Endothelial cell of umbilical vein (primary cell): ENCODE measurements around the gene OLIG1. TPM values are rescaled to one million over a fixed set of nuclear protein-coding genes. Genes with fewer than 3 reads are reported as not detected.

Source experiments
- BruUV-seq: library from RNA; stranded (reverse); fragments of 400-500 nt; replicated peaks from 2 replicates; lab custom pipeline; 2021; lab: Mats Ljungman, UMichigan
- CTCF ChIA-PET: fragments of 300-600, 350-600 bp; sonication (Branson Sonifier 250); formaldehyde crosslinking; loops from one replicate; lab custom pipeline; 2021; ENCODE audit warnings: antibody characterized with exemption, inconsistent platforms; lab: Charles Lee
- POLR2A ChIA-PET: fragments of 300-600, 350-600 bp; sonication (Branson Sonifier 250); formaldehyde crosslinking; loops from one replicate; lab custom pipeline; 2021; ENCODE audit warnings: antibody characterized with exemption, inconsistent platforms; lab: Charles Lee
- DNase-seq: peaks from one replicate; pipeline ENCODE4 v3.0.0-alpha.2; 2011; ENCODE audit warnings: low read depth, low spot score
- FAIRE-seq: peaks from 2 replicates; lab custom pipeline; 2011; peaks lifted over from hg19 to GRCh38; lab: Jason Lieb, UNC
- H2AFZ ChIP-seq: 2 replicates; pipeline ENCODE4 v1.6.0; 2012; ENCODE audit warnings: low read depth, low read length, control low read depth, inconsistent platforms
- H3K27ac ChIP-seq: 2 replicates; pipeline ENCODE4 v1.5.1; 2011; ENCODE audit warnings: low read depth, mild to moderate bottlenecking, control low read depth, low read length, moderate library complexity; ENCODE audit not compliant: insufficient read depth
- H3K27me3 ChIP-seq, 2 experiments: 2 replicates each; pipeline versions ENCODE4 v1.6.0 to v1.6.1; 2011; ENCODE audit warnings: low read length in 2 of 2, mixed read lengths in 1 of 2; ENCODE audit not compliant: control insufficient read depth in 2 of 2, insufficient read depth in 2 of 2
- H3K36me3 ChIP-seq, 2 experiments: 2 replicates in 1 of 2; 3 replicates in 1 of 2; pipeline ENCODE4 v1.5.1; 2011; ENCODE audit warnings: low read length in 2 of 2, mild to moderate bottlenecking in 1 of 2, moderate library complexity in 1 of 2; ENCODE audit not compliant: control insufficient read depth in 2 of 2, insufficient read depth in 2 of 2; ENCODE audit errors: extremely low read depth in 1 of 2
- H3K4me1 ChIP-seq: 3 replicates; pipeline ENCODE4 v1.5.1; 2011; ENCODE audit warnings: mild to moderate bottlenecking, low read length; ENCODE audit not compliant: control insufficient read depth, insufficient read depth; ENCODE audit errors: extremely low read depth
- H3K4me2 ChIP-seq: 2 replicates; pipeline ENCODE4 v1.6.1; 2011; ENCODE audit warnings: low read length, control low read depth, mixed read lengths; ENCODE audit not compliant: insufficient read depth
- H3K4me3 ChIP-seq, 3 experiments: fragments of 200-600 bp in 1 of 3; sonication (generic), shearing (Covaris generic) in 1 of 3; replicated peaks in 1 of 3; 2 replicates each; pipeline ENCODE4 v1.5.1; 2011 to 2016; ENCODE audit warnings: control low read depth in 3 of 3, low read length in 3 of 3, mild to moderate bottlenecking in 2 of 3, inconsistent platforms in 1 of 3, low read depth in 1 of 3, moderate library complexity in 1 of 3; ENCODE audit not compliant: insufficient read depth in 1 of 3
- H3K79me2 ChIP-seq: 2 replicates; pipeline ENCODE4 v1.6.0; 2012; ENCODE audit warnings: low read length, inconsistent platforms; ENCODE audit not compliant: control insufficient read depth, insufficient read depth
- H3K9ac ChIP-seq: replicated peaks from 2 replicates; pipeline ENCODE3; 2011; ENCODE audit warnings: low read length, control low read depth; ENCODE audit not compliant: insufficient read depth; ENCODE audit errors: extremely low read depth
- H3K9me1 ChIP-seq: replicated peaks from 3 replicates; pipeline ENCODE4 v1.6.0; 2011; ENCODE audit warnings: mild to moderate bottlenecking, low read length; ENCODE audit not compliant: control insufficient read depth, insufficient read depth; ENCODE audit errors: extremely low read depth
- H3K9me3 ChIP-seq: replicated peaks from 2 replicates; pipeline ENCODE4 v1.5.1; 2012; ENCODE audit warnings: low read length, inconsistent platforms; ENCODE audit not compliant: control insufficient read depth, insufficient read depth
- H4K20me1 ChIP-seq: replicated peaks from 2 replicates; pipeline ENCODE3; 2011; ENCODE audit warnings: mild to moderate bottlenecking, low read length; ENCODE audit not compliant: control insufficient read depth, insufficient read depth; ENCODE audit errors: extremely low read depth
- EZH2 ChIP-seq: IDR thresholded peaks from 2 replicates; pipeline ENCODE4 v1.6.1; 2012; ENCODE audit warnings: borderline replicate concordance, low read depth, mild to moderate bottlenecking, moderate library complexity, low read length, inconsistent platforms; ENCODE audit not compliant: severe bottlenecking
- FOS ChIP-seq: IDR thresholded peaks from 2 replicates; pipeline ENCODE4 v1.6.1; 2011; ENCODE audit warnings: mild to moderate bottlenecking, low read length, moderate library complexity, borderline replicate concordance; ENCODE audit not compliant: insufficient read depth
- GATA2 ChIP-seq: IDR thresholded peaks from 2 replicates; pipeline ENCODE4 v1.7.0; 2011; ENCODE audit warnings: low read depth, mild to moderate bottlenecking, moderate library complexity, mixed read lengths, low read length; ENCODE audit not compliant: insufficient read length, insufficient read depth
- JUN ChIP-seq: IDR thresholded peaks from 2 replicates; pipeline ENCODE4 v1.6.1; 2011; ENCODE audit warnings: borderline replicate concordance, low read depth; ENCODE audit not compliant: insufficient read length, insufficient read depth
- MAX ChIP-seq: IDR thresholded peaks from 2 replicates; pipeline ENCODE4 v1.6.1; 2011; ENCODE audit not compliant: insufficient read depth, insufficient read length
- MYC ChIP-seq: IDR thresholded peaks from one replicate; pipeline ENCODE4 v1.6.1; 2011; ENCODE audit warnings: mild to moderate bottlenecking, low read depth, low read length
- POLR2A ChIP-seq: IDR thresholded peaks from 2 replicates; pipeline ENCODE4 v1.6.1; 2012; ENCODE audit warnings: low read depth, mild to moderate bottlenecking, control low read depth, low read length
- POLR2AphosphoS5 ChIP-seq: IDR thresholded peaks from 2 replicates; pipeline ENCODE4 v1.6.1; 2012; ENCODE audit warnings: low read depth, mild to moderate bottlenecking, control low read depth, low read length, moderate library complexity; ENCODE audit not compliant: insufficient read depth
- dilution Hi-C: fragments of 300-500 bp; cut with MboI; formaldehyde crosslinking; loops from one replicate; pipeline ENCODE4 v1.15.0; 2019; ENCODE audit warnings: low sequenced_read_pairs; ENCODE audit not compliant: extremely low pct_ligation_motif_present
- intact Hi-C: fragments of 100-400 bp; cut with micrococcal nuclease; formaldehyde crosslinking; loops from one replicate; pipeline ENCODE4 v1.10.0; 2022
- polyA plus RNA-seq, 4 experiments: library from polyadenylated mRNA; depleted of rRNA in 3 of 4; stranded (reverse) in 3 of 4; unstranded in 1 of 4; fragments of >200 nt; gene quantifications; 2 replicates each; pipeline versions ENCODE4 v1.2.1 to v1.2.3, GENCODE V29; 2011 to 2012; ENCODE audit warnings: missing spikeins in 1 of 4
- total RNA-seq: library from RNA; stranded (reverse); gene quantifications from 2 replicates; pipeline ENCODE4 v1.2.3, GENCODE V29; 2021
- TF ChIP-seq, protein P1 (sequence below), 2 donors: IDR thresholded peaks; 1 replicate in 1 of 2; 2 replicates in 1 of 2; pipeline ENCODE4 v1.5.1; 2011; ENCODE audit warnings: low read length in 2 of 2, mild to moderate bottlenecking in 2 of 2, moderate library complexity in 2 of 2, control low read depth in 1 of 2, inconsistent platforms in 1 of 2, low read depth in 1 of 2; ENCODE audit not compliant: insufficient read depth in 1 of 2; ENCODE audit errors: extremely low read depth in 1 of 2

The OLIG1 gene
- total and polyA plus RNA-seq, 2 donors (not counting 3 experiments of a cell fraction or from before 2014, with no cell fraction given), result not detected

- Histone ChIP-seq H3K4me3 (no peak overlapping the region), H3K27me3 (peaks cover 25 to 35% of the 10 kb centered on the region in 2 experiments), H3K9me1 (no peaks in the 10 kb centered on the region), H3K4me1 (no peaks in the 10 kb centered on the region), H3K9me3 (no peaks in the 10 kb centered on the region), H3K36me3 (no peaks in the 10 kb centered on the region), H3K9ac (no peak overlapping the region), H3K27ac (no peak overlapping the region), H4K20me1 (no peaks in the 10 kb centered on the region), H3K4me2 (no peak overlapping the region), H2AFZ (no peak overlapping the region), H3K79me2 (no peaks in the 10 kb centered on the region)
- DNase-seq (no peak), FAIRE-seq (no peak)
- dilution Hi-C loops (no loop called here), intact Hi-C loops (no loop called here)
- no TSS peak for BruUV-seq
- ChIA-PET CTCF (no interaction called here), POLR2A (no interaction called here)
- TF ChIP-seq, protein P1, sequence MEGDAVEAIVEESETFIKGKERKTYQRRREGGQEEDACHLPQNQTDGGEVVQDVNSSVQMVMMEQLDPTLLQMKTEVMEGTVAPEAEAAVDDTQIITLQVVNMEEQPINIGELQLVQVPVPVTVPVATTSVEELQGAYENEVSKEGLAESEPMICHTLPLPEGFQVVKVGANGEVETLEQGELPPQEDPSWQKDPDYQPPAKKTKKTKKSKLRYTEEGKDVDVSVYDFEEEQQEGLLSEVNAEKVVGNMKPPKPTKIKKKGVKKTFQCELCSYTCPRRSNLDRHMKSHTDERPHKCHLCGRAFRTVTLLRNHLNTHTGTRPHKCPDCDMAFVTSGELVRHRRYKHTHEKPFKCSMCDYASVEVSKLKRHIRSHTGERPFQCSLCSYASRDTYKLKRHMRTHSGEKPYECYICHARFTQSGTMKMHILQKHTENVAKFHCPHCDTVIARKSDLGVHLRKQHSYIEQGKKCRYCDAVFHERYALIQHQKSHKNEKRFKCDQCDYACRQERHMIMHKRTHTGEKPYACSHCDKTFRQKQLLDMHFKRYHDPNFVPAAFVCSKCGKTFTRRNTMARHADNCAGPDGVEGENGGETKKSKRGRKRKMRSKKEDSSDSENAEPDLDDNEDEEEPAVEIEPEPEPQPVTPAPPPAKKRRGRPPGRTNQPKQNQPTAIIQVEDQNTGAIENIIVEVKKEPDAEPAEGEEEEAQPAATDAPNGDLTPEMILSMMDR (IDR thresholded peaks at IDR 0.05; ENCODE audit: extremely low read depth in 1 of 2, insufficient read depth in 1 of 2, low read depth in 1 of 2, low read length in 2 of 2), result no peak
- no peak for TF ChIP-seq EZH2
- no peak for TF ChIP-seq POLR2A
- no peak for TF ChIP-seq MYC
- no peak for TF ChIP-seq POLR2AphosphoS5
- no peak for TF ChIP-seq JUN
- no peak for TF ChIP-seq FOS
- no peak for TF ChIP-seq GATA2
- no peak for TF ChIP-seq MAX
Measured at GRCh38 chr21:33058957-33059356, 11.0 kb upstream of the OLIG1 start.
